Measurements from ENCODE around the gene FOXP3. TPM values are rescaled to one million over a fixed set of nuclear protein-coding genes. Genes with fewer than 3 reads are reported as not detected.
"Not testable (repeated sequence)": the region's sequence is repeated elsewhere in the genome, so short reads cannot be mapped to it uniquely, and the experiment has no call there.

Gene FOXP3, protein sequence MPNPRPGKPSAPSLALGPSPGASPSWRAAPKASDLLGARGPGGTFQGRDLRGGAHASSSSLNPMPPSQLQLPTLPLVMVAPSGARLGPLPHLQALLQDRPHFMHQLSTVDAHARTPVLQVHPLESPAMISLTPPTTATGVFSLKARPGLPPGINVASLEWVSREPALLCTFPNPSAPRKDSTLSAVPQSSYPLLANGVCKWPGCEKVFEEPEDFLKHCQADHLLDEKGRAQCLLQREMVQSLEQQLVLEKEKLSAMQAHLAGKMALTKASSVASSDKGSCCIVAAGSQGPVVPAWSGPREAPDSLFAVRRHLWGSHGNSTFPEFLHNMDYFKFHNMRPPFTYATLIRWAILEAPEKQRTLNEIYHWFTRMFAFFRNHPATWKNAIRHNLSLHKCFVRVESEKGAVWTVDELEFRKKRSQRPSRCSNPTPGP
- total RNA-seq = 0.21 TPM

DNA sequence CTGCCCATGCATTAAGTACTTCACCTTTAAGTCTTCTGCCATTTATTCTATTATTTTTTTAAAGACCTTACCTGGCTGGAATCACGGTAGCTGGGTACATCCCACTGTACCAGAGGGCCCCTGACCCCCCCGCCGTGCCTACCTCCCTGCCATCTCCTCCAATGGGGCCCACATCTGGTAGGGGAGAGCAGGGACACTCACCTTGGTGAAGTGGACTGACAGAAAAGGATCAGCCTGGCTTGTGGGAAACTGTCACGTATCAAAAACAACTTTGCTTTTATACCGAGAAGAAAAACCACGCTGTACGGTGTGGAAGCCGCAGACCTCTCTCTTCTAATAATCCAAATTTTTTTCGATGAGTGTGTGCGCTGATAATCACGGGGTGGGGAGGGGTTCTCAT is at the start of gene FOXP3:
FOXP3 (minus strand) TSS at position 251 of the 400 bp plus-strand sequence. CDS start 6,205 bp downstream, outside the sequence.
- no peak for DNase-seq

DNA sequence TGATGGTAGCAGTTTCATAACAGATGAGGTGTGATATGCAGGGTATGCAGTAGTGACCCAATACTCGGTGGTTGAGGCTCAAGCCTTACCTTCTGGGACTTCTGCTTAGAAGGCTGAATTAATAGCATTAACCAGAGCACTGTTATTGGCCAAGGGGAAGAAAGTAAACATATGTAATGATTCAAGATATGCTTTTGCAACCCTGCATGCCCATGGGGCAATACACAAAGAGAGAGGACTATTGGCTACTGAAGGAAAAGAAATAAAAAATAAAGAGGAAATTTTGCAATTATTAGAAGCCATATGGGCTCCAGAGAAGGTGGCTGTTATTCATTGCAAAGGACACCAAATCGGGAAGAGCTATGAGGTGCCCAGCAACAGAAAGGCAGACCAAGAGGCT is 47.7 kb upstream of the FOXP3 start:
- no peak for DNase-seq

DNA sequence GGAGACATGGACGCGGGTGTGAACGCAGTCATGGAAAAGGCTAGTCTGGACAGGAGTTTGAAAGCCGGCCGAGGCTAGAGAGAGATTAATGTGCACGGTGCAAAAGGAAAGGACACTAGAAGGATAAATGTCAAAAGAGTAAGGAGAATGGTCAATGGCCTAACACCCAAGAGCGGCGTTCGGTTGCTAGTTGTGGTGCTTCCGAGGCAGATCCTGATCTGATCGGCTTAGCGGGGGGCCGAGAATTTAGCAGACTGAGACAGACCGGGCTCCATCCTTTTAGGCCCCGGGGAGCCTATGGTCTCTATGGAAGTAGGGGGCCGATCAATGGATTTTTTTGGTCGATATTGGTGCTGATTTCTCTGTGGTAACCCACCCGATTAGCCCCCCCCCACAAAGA is 45.9 kb upstream of the FOXP3 start:
- DNase-seq = no peak

DNA sequence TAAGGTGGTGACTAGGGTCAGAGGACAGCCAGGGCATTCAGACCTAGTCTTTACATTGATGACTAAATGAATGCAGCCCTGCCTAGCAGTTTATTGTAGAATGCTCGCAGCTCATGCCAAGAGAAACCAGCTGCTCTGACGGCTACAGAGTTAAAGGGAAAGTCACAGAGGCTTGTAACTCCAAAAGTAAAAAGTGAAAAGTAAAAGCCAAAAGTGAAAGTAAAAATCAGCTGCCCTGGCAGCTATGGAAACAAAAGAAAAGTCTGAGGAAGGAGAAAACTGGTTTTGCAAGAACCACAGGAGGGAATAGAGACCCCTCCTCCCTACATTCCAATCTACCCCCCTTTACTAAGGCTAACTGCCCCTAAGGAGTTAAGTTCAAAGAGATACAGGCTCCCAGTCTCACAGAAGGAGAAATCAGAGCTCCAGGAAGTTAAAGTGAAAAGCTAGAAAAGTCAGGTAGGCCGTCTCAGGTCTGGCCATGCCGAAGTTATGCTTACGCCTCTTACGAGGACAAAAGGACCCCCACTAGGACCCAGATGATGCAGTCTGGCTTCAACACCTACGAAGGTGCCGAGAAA is 45.0 kb upstream of the FOXP3 start:
- peak; percentile 57 for DNase-seq

DNA sequence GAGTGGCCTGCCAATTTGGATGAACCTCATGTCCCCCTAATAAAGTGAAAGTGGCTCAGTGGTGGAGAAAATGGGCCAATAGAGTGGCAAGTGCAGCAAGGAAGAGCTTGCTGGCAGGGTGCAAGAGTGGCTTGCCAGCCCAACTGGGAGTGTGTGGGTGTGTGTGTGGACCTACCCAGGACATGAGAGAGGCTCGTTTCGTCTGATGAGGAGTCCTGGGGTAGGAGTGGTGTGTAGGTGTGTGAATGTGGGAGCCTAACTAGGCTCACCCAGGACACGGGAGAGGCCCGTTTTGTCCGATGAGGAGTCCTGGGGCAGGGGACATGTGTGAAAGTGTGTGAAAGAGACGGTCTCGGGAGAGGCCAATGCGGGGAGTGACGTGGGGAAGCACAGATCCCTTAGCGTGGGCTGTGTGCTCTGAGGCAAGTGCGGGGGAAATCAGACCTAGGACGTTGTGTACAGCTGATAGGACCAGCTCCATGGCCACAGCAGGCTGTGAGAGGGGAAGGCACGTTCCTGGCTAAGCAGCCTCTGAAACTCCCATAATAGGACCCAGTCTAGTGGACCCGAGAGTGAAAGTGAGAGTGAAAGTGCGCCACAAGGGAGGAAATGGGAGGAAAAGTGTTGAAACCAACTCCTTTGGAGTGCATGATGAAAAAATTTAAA is 44.2 kb upstream of the FOXP3 start:
- DNase-seq = no peak

DNA sequence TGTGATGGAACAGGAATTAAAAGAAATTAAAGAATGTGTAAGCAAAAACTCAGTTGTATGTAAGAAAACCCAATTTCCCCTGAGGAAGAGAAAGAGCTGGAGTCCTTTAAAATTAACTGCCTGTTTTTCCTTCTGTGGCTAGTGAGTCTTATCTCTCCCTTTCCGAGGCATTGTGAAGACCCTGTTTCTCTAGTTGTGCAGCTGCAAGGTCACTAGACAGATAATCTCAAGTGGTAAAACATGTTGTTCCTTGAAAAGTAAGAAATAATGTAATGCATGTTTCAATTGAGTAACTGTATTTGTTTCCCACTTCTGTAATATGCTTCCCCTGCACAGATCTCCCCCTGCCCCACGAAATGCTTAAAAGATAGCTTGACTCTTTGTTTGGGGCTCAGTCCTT is 43.3 kb upstream of the FOXP3 start:
- not testable (repeated sequence) for DNase-seq

DNA sequence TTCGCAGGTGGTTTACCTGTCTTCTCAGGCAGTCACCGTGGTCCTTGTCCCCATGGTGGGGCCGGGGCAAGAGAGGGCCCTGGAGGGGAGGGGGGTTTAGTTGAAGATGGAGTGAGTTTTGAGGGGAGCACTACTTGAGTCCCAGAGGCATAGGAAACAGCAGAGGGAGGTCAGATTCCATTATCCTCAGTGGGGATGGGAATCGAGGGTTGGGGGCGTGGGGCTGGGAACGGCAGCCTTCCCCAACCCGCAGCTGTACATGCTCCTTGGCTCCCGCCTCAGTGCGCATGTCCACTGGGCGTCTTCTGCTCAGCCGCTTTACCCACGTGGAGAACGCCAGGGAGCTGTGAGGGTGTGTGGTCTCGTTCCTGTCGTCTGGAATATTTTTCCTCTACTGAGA is 38.8 kb upstream of the FOXP3 start, which contains the start of gene GAGE10:
GAGE10 (plus strand) TSS at position 301 of the 400 bp plus-strand sequence. CDS start 1,214 bp downstream, outside the sequence.
- DNase-seq = no peak

DNA sequence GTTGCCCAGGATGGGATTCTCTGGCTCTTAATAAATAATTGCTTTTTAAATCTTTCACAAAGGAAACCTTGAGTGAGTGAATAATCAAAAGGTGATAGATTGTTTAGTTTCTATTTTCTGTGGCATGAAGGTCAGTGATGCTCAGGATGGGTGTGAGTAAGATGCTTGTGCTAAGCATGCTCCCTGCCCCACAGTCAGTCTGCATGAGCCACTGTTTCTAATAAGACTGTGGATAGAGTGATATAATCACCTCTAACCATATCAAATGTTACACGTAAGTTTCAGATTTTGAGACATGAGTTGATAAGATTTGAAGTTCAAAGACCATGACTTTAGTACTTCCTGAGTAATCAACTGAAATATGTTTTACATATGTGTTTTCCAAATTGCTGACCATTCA is 36.2 kb upstream of the FOXP3 start:
- no peak for DNase-seq

DNA sequence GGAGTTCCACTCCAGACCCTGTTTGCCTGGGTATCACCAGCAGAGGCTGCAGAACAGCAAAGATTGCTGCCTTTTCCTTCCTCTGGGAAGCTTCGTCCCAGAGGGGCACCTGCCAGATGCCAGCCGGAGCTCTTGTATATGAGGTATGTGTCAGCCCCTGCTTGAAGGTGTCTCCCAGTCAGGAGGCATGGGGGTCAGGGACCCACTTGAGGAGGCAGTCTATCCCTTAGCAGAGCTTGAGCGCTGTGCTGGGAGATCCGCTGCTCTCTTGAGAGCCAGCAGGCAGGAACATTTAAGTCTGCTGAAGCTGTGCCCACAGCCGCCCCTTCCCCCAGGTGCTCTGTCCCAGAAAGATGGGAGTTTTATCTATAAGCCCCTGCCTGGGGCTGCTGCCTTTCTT is 34.8 kb upstream of the FOXP3 start:
- DNase-seq = not testable (repeated sequence)

DNA sequence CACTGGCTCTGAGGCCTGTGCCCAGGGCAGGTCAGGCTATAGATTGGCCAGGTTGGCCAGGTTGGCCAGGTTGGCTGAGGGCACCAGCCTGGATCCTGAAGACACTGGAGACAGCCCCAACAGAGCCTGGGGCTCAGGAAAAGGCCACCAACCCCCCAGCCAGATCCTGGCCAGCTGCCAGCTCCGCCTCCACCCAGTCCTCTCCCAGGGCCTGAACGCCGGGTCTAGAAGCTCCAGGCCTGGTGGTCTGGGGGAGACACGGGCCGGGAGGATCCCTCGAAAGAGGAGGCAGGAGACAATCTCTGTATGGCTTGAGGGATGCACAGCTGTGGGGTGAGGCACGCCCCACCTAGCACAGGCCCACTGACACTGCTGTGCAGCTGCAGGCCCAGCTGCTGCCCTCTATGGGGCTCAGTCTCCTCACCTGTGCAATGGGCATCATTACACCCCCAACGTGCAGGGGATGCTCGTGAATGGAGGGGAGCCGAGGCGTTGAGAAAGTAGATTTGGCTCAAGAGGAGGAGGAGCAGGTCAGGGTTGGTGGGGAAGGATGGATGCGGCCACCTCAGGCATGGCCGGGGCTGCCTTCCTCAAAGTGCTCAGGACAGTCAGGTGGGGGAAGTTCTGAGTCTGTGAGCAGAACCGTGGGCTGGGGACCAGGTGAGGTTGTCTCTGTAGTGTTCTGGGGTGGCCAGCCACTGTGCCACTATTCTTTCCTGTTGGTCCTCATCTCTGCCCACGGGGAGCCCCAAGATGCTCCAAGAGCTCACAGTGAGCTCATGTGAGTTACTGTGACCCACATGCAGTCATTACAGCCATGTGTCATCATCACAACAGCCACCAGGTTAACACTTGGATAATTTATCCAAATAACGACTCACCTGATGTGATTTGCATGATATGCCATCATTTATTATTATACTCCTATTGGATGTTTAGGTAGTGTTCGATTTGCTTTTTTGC is 28.2 kb upstream of the FOXP3 start:
- DNase-seq = no peak

DNA sequence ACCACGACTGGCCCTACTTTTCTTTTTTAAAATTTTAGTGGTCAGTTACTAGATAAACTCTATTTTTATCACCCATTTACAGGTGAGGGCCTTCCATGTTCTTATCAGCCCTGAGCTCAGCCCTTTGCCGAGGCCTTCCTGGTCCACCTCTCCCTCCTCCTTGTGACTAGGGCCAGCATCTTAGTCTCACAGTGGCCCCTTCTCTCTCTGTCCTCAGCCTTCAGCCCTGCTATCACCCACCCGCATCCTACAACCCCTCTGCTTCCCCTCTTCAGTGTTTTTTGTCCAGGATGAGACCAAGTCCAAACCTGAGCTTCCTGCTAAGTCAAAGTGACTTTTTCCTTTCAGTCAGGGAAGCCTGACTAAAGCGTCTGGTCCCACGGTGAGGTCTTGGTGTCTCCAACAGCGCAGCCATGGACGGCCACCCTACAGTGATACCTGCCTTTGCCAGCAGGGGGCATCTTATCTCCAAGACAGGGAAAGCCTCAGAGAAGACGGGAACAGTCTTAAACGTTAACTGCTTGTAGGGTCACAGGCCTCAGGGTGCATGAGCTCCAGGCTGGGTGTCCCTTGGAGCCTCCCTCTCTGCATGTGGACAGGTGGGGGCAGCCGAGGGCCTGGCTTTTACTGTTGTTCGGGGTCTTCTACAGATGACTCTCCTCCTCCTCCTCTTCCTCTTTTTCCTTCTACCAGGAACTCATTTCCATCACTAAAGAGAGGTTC is 27.3 kb upstream of the FOXP3 start:
- DNase-seq = peak; percentile 59

DNA sequence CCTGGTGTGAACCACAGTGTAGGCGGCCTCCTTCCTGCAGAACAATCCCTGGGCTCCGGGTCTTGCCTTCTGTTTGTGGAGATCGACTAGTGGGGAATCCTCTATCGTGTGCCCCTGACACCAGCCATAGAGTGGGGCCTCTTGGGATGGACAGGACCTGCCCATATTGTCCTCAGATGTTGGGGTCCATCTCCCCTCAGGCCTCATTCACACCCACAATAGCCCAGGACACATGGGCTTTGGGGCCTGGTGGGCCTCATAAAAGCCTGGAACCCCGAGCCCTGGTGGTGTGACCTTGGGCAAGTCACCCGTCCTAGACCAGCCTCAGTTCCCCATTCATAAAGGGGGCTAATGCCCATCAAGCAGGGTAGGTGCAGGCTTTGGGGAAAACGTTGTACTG is 25.7 kb upstream of the FOXP3 start:
- no peak for DNase-seq

DNA sequence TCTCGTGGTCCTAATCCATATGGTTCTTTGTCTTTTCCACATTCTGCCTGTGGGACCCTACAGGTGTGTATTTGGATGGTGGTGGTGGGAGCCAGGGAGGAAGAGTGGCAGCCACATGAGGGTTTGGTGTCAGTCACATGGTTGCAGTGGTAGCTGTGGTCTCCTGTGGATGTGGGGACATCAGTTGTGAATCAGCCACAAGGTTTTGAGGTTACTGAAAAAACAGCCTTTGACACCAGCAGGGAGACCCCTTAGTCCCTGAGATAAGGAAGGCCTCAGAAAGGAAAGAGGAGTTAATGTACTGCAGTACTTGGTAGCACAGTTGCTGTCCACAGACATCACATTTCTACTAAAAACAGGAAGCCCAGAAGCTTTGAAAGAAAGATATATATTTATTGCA is 23.2 kb upstream of the FOXP3 start:
- DNase-seq = no peak

DNA sequence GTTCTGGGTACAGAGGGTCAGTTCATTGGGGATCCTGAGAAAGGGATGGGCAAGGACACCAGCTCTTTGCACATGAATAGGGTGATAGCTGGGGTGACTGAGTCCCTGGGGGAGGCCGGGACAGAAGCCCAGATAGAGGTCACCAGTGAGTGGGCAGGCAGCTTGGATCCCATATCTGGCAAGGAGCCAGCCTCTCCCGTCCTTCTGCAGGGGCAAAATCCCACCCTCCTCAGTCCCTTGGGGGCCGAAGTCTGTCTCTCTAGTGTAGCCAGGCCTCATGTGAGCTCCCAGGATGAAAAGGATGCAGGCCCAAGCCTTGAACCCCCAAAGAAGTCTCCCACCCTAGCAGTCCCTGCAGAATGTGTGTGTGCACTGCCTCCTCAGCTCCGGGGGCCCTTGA is 22.1 kb upstream of the FOXP3 start:
- DNase-seq = no peak

DNA sequence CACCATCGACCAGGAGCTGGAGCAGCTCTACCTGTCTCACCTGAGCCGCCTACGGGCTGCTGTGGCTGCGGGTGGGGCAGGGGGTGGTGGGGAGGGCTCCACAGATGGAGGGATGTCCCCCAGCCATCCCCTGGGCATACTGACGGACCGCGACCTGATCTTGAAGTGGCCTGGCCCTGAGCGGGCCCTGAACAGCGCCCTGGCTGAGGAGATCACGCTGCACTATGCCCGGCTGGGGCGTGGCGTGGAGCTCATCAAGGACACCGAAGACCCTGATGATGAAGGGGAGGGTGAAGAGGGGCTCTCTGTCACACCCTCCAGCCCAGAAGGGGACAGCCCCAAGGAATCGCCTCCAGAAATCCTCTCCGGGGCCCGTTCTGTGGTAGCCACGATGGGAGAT is 21.6 kb upstream of the FOXP3 start:
- DNase-seq = no peak

DNA sequence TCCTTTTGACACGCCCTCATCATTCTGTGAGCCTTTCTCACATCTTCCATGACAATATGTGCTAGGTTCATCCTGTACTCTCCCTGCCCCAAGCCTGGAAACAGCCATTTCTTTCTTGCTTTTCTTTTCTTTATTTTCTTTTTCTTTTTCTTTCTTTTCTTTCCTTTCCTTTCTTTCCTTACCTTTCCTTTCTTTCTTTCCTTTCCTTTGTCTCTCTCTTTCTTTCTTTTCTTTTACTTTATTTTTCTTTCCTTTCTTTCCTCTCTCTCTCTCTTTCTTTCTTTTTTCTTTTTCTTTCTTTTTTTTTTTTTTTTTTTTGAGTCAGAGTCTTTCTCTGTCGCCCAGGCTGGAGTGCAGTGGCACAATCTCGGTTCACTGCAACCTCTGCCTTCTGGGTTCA is 19.7 kb upstream of the FOXP3 start:
- no peak for DNase-seq

DNA sequence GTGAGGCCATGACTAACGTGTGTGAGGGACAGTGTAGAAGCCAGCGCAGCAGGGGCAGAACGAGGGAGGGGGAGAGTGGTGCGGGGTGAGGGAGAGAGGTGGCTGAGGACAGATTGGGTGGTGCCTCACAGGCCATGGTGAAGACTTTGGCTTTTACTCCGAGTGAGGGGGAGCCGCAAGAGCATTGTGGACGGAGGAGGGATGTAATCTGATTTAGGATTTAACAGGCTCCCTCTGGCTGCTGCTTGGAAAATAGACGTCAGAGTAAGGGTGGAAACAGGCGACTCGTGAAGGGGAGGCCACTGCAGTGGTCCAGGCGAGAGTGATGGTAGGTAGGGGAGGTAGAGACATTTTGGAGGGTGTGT is 18.1 kb upstream of the FOXP3 start:
- DNase-seq = peak; percentile 38

DNA sequence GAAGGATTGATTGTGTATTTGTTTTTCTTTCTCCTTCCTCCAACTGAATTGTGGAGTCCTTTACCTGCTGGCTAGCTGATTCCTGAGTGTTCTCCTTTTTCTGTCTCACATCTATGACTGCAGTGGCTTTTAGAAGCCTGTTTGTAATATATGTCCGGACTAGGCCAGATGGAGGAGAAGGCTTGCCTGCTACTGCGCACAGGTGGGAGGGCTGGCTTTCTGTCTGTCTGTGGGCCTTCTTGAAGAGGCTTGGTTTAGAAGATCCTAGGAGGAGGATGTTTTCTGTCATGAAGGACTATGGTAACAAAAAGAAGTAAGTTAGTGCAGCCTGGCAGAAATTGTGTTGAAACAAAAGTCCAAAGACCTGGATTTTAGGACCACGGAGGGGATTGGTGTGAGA is 13.6 kb upstream of the FOXP3 start:
- DNase-seq = no peak

DNA sequence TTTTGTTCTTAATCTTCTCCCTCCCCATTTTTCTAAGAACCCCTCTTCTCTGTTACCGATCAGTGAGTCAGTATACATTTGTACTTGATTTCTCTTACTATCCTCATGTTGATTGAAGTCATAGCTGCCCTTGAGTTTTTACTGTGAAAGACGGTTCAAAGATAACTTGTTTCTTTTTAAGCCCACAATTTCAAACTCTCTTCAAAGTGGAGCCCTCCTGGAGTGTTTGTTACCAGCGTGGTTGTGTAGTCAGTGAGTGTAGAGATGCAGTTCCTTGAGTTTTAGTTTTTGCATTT is 13.0 kb upstream of the FOXP3 start:
- no peak for DNase-seq

DNA sequence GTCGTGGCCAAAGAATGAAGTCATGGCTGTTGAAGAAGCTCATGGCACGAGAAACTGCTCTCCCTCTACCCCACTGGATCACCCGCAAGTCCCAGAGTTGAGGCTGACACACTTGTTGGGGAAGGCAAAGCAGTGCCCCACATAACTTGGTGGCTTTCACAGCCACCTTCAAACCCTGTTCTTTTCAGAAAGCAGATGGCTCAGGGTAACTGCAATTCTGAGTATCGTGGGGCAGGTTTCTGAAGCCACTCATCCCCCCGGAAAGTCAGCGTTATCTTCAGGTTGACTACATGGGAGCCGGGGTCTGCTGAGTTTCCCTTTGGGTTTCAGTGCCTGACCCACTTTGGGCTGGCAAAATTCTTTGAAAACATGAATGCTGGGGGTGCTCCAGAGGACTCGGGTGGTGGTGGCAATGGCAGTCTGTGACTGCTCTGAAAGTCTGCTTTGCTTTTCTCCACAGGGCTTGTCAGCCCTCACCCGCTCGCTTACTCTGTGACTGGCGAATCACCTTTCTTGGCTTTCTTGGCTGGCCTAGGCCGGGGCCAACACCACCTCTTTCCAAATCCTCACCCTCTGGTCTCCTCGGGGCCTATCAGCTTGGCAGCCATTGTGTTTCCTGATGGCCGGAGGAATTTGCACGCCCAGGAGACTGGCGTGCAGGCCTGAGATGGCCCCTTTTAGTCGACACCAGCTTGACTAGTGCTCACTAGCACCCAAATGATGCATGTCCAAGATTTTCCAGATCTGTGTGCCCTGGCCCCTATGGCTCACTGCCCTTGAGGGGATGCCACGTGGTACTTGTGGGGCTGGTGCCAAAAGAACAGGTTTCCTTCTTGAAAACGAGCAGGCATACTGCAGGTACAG is 12.4 kb upstream of the FOXP3 start:
- no peak for DNase-seq

DNA sequence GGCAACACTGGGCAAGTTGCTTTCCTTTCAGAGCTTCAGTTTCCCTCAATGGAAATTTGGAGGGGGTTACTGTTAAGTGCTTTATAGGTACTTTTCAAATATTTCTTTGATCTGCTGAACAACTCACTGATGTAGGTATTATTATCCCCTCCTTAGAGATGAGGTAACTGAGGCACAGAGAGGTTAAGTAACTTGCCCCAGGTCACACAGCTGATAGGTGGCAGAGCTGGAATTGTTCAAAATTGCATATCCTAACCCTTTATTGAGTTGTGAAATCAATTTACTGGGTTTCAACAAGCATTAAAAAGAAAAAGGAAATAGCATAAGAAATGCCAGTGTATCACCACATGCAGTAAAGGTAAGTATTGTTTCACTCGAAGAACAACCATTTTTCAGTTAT is 11.7 kb upstream of the FOXP3 start:
- DNase-seq = no peak

Measured in tongue (tissue), 2 donors.